Nephron progenitor cell (in vitro differentiated cells): ENCODE measurements around the gene CCR5AS.

ENCODE experiments used
- DNase-seq: peaks from one replicate; pipeline ENCODE4 v3.0.0; 2021
- H3K27ac Mint-ChIP-seq: 2 replicates; pipeline ENCODE4 v1.8.0; 2021; ENCODE audit warnings: mild to moderate bottlenecking, moderate library complexity, mixed read lengths
- H3K27me3 Mint-ChIP-seq: 2 replicates; pipeline ENCODE4 v1.8.0; 2021; ENCODE audit warnings: mild to moderate bottlenecking, low read depth, mixed read lengths; ENCODE audit not compliant: poor library complexity
- H3K36me3 Mint-ChIP-seq: 2 replicates; pipeline ENCODE4 v1.8.0; 2021; ENCODE audit warnings: low read depth, mixed read lengths
- H3K4me1 Mint-ChIP-seq: 2 replicates; pipeline ENCODE4 v1.8.0; 2021; ENCODE audit warnings: mixed read lengths
- H3K4me3 Mint-ChIP-seq: 2 replicates; pipeline ENCODE4 v1.8.0; 2021; ENCODE audit warnings: mild to moderate bottlenecking, moderate library complexity, mixed read lengths
- H3K9me3 Mint-ChIP-seq: 2 replicates; pipeline ENCODE4 v1.8.0; 2021; ENCODE audit warnings: mild to moderate bottlenecking, moderate library complexity, mixed read lengths
- TF ChIP-seq, protein P1 (sequence below): fragments of 200-600 bp; sonication (generic); IDR thresholded peaks from 2 replicates; pipeline ENCODE4 v1.5.0; 2021; ENCODE audit warnings: antibody characterized with exemption

The CCR5AS gene

DNA sequence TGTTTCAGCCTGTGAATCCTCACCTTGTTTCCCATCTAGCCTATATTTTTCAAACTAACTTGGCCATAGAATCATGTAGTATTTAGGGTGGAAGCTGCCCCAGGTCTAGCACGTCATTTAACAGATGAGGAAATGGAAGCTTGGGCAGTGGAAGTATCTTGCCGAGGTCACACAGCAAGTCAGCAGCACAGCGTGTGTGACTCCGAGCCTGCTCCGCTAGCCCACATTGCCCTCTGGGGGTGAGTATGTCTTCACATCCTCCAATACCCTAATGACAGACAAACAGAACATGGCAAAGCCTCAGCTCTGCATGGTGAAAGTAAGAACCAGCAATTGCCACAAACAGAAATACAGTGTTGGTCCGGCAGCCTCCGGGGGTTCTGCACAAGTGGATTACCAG lies 38.3 kb downstream of the CCR5AS start:
- DNase-seq, result peak; percentile 10
- Mint-ChIP-seq H3K4me3 (no peak overlapping the region), H3K9me3 (no peaks in the 10 kb centered on the region), H3K4me1 (peaks cover 5% of the 10 kb centered on the region), H3K36me3 (no peaks in the 10 kb centered on the region), H3K27me3 (peaks cover 24% of the 10 kb centered on the region), H3K27ac (no peak overlapping the region)
- TF ChIP-seq, protein P1, sequence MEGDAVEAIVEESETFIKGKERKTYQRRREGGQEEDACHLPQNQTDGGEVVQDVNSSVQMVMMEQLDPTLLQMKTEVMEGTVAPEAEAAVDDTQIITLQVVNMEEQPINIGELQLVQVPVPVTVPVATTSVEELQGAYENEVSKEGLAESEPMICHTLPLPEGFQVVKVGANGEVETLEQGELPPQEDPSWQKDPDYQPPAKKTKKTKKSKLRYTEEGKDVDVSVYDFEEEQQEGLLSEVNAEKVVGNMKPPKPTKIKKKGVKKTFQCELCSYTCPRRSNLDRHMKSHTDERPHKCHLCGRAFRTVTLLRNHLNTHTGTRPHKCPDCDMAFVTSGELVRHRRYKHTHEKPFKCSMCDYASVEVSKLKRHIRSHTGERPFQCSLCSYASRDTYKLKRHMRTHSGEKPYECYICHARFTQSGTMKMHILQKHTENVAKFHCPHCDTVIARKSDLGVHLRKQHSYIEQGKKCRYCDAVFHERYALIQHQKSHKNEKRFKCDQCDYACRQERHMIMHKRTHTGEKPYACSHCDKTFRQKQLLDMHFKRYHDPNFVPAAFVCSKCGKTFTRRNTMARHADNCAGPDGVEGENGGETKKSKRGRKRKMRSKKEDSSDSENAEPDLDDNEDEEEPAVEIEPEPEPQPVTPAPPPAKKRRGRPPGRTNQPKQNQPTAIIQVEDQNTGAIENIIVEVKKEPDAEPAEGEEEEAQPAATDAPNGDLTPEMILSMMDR, result peak; percentile 10

DNA sequence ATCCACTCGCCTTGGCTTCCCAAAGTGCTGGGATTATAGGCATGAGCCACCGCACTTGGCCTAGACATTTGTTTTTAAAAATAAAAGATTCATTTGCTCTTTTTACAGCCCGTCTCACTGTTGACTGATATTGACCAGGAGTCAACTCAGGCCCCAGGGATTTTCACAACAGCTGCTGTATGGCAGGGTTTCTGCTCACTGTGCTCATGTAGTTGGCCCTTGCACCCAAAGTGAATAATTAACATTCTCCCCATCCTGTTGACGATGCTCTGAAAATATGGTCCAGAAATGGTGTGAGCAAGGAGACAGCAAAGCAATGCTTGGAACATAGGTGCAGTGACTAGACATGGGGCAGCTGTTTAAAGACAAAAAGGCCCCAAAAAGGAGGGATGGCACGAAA lies 39.1 kb downstream of the CCR5AS start:
- Mint-ChIP-seq H3K27me3 (peaks cover 18% of the 10 kb centered on the region), H3K27ac (no peak overlapping the region), H3K9me3 (no peaks in the 10 kb centered on the region), H3K4me1 (peaks cover 5% of the 10 kb centered on the region), H3K36me3 (no peaks in the 10 kb centered on the region), H3K4me3 (no peak overlapping the region)
- TF ChIP-seq, protein P1, result no peak
- DNase-seq, result no peak

DNA sequence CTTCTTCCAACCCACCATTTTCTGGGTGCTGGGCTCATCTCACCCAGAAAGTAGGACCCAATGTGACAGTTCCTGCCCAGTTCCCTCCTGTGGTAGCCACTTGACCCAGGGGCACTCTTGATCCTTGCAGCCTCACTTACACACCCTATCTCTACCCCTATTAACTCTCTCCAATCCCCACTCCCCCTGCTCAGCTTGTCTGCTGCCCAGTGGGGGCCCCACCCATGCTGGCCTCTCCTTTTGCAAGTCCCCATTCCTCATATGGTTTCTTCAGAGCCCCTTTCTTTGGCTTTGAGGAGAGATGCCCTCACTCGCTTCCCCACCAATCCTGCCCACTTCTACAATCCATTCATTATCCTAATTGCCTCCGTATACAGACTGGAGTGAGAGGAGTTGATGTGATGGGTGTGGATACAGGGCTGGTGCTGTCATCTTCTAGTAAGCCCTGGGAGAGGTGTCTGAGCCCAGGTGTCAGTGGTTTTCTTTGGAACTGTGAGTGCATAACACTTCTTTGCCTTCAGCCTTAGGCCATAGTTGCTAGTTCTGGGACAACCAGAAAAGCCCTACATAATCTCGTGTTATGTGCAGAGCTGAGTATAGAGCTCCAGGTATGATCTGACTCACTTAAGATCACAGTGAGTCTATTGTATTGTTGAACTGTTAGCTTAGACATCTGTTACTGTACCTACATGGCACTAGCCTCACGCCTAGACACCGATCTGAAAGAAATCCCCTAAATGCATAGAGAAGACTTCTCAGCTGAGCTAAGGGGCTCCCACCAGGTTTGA lies 40.9 kb downstream of the CCR5AS start:
- TF ChIP-seq, protein P1, result no peak
- no peak for DNase-seq
- Mint-ChIP-seq H3K9me3 (no peaks in the 10 kb centered on the region), H3K27me3 (peaks cover 18% of the 10 kb centered on the region), H3K27ac (no peak overlapping the region), H3K4me1 (peaks cover 5% of the 10 kb centered on the region), H3K4me3 (no peak overlapping the region), H3K36me3 (no peaks in the 10 kb centered on the region)

DNA sequence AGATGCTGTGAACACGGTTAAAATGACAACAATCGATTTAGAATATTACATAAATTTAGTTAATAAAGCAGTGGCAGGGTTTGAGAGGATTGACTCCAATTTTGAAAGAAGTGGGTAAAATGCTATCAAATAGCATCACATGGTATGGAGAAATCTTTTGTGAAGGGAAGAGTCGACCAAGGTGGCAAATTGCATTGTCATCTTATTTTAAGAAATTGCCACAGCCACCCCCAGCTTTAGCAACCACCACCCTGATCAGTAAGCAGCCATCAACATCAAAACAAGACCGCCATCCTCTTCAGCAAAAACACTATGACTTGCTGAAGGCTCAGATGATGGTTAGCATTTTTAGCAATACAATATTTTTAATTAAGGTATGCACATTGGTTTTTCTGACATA lies 41.8 kb downstream of the CCR5AS start:
- no peaks in the 10 kb centered on the region for H3K36me3 Mint-ChIP-seq
- no peaks in the 10 kb centered on the region for H3K4me1 Mint-ChIP-seq
- H3K9me3 Mint-ChIP-seq, result no peaks in the 10 kb centered on the region
- no peak overlapping the region for H3K4me3 Mint-ChIP-seq
- DNase-seq, result no peak
- no peak overlapping the region for H3K27ac Mint-ChIP-seq
- TF ChIP-seq, protein P1, result no peak
- peaks cover 17% of the 10 kb centered on the region for H3K27me3 Mint-ChIP-seq

DNA sequence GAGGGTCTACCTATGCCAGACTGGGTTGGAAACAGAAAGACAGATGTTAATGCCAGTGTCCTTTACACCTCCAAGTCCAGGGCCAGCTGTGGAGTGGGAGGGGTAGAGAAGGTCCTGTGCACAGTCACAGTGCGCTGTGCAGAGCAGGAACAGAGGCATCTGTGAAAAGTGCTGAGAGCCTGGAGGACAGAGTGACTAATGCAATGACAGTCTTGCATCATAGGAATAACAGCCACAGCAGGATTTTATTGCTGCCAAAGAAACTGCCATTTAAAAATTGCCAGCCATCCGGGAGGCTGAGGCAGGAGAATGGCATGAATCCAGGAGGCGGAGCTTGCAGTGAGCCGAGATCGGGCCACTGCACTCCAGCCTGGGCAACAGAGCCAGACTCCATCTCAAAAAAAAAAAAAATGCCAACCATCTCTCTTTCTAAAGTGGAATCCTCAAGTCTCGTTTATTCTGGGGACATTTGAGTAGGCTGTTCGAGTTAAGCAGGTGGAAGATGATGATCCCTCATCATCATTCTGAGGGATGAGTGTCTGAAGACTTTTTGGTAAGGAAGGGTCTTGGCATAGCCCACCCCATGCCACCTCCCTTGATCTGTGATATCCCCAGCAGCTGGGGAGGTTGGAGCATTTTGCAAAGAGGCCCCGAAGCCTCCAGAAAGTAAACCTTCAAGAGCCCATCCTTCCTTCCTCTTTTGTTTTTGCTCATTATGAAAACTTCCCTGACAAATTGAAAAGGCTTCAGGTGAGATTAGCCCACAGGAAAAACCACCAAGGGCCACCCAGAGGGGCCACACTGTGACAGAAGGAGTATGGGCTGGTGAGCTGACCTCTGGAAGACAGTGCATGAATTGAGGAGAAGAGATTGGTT lies 45.2 kb downstream of the CCR5AS start:
- Mint-ChIP-seq H3K27me3 (peaks cover 29% of the 10 kb centered on the region), H3K36me3 (no peaks in the 10 kb centered on the region), H3K9me3 (no peaks in the 10 kb centered on the region), H3K27ac (no peak overlapping the region), H3K4me3 (no peak overlapping the region), H3K4me1 (no peaks in the 10 kb centered on the region)
- TF ChIP-seq, protein P1, result no peak
- DNase-seq, result no peak
